RWPE2 (cell line): ENCODE measurements around the gene DMRT2.

Experiments
- ATAC-seq: fragments of 200-7000 bp; cut with Tn5 transposase; 3 replicates; pipeline ENCODE4 v1.9.1; 2021; ENCODE audit warnings: low read depth
- DNase-seq: peaks from one replicate; pipeline ENCODE4 v3.0.0-alpha.2; 2020; ENCODE audit warnings: low spot score
- H3K27ac ChIP-seq: fragments of 450-650 bp; 2 replicates; pipeline ENCODE4 v1.5.1; 2017; ENCODE audit warnings: mild to moderate bottlenecking; ENCODE audit not compliant: poor library complexity, severe bottlenecking
- H3K27me3 ChIP-seq: fragments of 250-450 bp; sonication (Bioruptor Pico); 2 replicates; pipeline ENCODE4 v1.5.1; 2021; ENCODE audit warnings: mild to moderate bottlenecking, moderate library complexity; ENCODE audit not compliant: insufficient read depth, poor library complexity, severe bottlenecking
- H3K36me3 ChIP-seq: fragments of 250-450 bp; sonication (Bioruptor Pico); 2 replicates; pipeline ENCODE4 v1.5.1; 2020; ENCODE audit warnings: low read depth, mild to moderate bottlenecking, moderate library complexity
- H3K4me1 ChIP-seq: fragments of 250-450 bp; sonication (Bioruptor Pico); 2 replicates; pipeline ENCODE4 v1.5.1; 2021; ENCODE audit warnings: mild to moderate bottlenecking, moderate library complexity; ENCODE audit not compliant: insufficient read depth, poor library complexity, severe bottlenecking
- H3K4me3 ChIP-seq: fragments of 250-450 bp; sonication (Bioruptor Pico); 2 replicates; pipeline ENCODE4 v1.5.1; 2021; ENCODE audit warnings: mild to moderate bottlenecking, moderate library complexity; ENCODE audit not compliant: severe bottlenecking
- H3K9me3 ChIP-seq: fragments of 250-450 bp; sonication (Bioruptor Pico); 2 replicates; pipeline ENCODE4 v1.5.1; 2021; ENCODE audit warnings: mild to moderate bottlenecking, moderate library complexity; ENCODE audit not compliant: severe bottlenecking
- CTCF ChIP-seq: fragments of 450-650 bp; IDR thresholded peaks from one replicate; pipeline ENCODE4 v1.5.1; 2017; ENCODE audit warnings: mild to moderate bottlenecking, moderate library complexity; ENCODE audit not compliant: poor library complexity, severe bottlenecking

The DMRT2 gene

DNA sequence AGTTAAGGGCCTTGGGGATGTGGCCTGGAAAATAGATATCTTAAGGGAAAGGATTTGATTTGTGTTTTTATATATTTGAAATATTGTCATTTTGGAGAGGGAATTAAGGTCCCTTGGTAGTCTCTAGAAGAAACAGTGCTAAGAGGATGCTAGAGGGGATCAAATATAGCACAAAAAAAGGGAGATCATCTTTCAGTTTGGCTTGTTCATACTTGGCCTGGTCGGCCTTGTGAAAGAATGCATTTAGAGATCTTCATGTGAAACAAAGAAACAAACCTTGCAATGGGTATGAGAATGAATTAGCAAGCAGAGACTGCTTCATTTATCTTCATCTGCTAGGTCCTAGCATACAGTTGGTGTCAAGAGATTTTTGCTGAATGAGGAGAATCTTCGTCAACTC is 15.0 kb downstream of the DMRT2 start:
- no peak for TF ChIP-seq CTCF
- DNase-seq (no peak), ATAC-seq (no peak)

DNA sequence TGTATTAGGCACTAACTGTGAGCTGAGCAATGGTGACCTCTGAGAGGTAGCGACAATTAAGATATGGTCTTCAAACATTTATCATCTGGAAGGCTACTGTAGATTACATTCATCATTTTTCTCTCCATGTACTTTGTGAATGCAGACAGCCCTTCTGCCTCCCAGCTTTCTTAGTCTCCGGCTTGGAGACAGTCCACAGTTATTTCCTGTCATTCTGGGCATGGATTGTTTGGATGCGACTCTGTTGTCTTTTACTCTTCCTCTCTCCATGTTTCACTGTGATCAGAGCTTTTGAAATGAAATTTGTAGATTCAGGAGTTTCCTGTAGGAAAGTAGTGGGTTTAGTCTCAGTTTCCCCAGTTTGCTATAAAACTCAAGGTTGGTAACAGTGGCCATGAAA is 20.5 kb downstream of the DMRT2 start:
- H3K4me1 ChIP-seq: no peaks in the 10 kb centered on the region
- no peak for DNase-seq
- H3K4me3 ChIP-seq: no peak overlapping the region
- ATAC-seq: no peak
- no peak for TF ChIP-seq CTCF
- H3K27ac ChIP-seq: no peak overlapping the region
- no peaks in the 10 kb centered on the region for H3K9me3 ChIP-seq
- no peaks in the 10 kb centered on the region for H3K27me3 ChIP-seq
- H3K36me3 ChIP-seq: no peaks in the 10 kb centered on the region

More for the DNA sequence above, 15.0 kb downstream of the DMRT2 start:
- no peaks in the 10 kb centered on the region for H3K27me3 ChIP-seq
- no peaks in the 10 kb centered on the region for H3K9me3 ChIP-seq
- no peaks in the 10 kb centered on the region for H3K36me3 ChIP-seq
- H3K4me3 ChIP-seq: no peak overlapping the region
- H3K27ac ChIP-seq: no peak overlapping the region
- no peaks in the 10 kb centered on the region for H3K4me1 ChIP-seq

GRCh38 chr9:1071730-1072129 is 21.6 kb downstream of the DMRT2 start:
- Histone ChIP-seq H3K36me3 (no peaks in the 10 kb centered on the region), H3K27me3 (no peaks in the 10 kb centered on the region), H3K27ac (no peak overlapping the region), H3K4me3 (no peak overlapping the region), H3K9me3 (no peaks in the 10 kb centered on the region), H3K4me1 (no peaks in the 10 kb centered on the region)
- DNase-seq: no peak
- ATAC-seq: peak; percentile 69; the same call in 2 of the 3 replicates
- no peak for TF ChIP-seq CTCF

GRCh38 chr9:1073497-1073896 is 23.3 kb downstream of the DMRT2 start:
- Histone ChIP-seq H3K4me3 (no peak overlapping the region), H3K27ac (no peak overlapping the region), H3K4me1 (no peaks in the 10 kb centered on the region), H3K9me3 (no peaks in the 10 kb centered on the region), H3K27me3 (no peaks in the 10 kb centered on the region), H3K36me3 (no peaks in the 10 kb centered on the region)
- peak; percentile 58; the same call in 1 of the 3 replicates for ATAC-seq
- no peak for DNase-seq
- TF ChIP-seq CTCF: no peak

GRCh38 chr9:1077616-1078015 is 27.5 kb downstream of the DMRT2 start:
- no peak overlapping the region for H3K27ac ChIP-seq
- no peak for TF ChIP-seq CTCF
- DNase-seq: no peak
- no peaks in the 10 kb centered on the region for H3K27me3 ChIP-seq
- no peaks in the 10 kb centered on the region for H3K9me3 ChIP-seq
- ATAC-seq: no peak
- no peak overlapping the region for H3K4me3 ChIP-seq
- no peaks in the 10 kb centered on the region for H3K36me3 ChIP-seq
- no peaks in the 10 kb centered on the region for H3K4me1 ChIP-seq
